ENCODE measurements around the gene SNX15.
"Not testable (repeated sequence)": the region's sequence is repeated elsewhere in the genome, so short reads cannot be mapped to it uniquely, and the experiment has no call there.

The SNX15 gene

DNA sequence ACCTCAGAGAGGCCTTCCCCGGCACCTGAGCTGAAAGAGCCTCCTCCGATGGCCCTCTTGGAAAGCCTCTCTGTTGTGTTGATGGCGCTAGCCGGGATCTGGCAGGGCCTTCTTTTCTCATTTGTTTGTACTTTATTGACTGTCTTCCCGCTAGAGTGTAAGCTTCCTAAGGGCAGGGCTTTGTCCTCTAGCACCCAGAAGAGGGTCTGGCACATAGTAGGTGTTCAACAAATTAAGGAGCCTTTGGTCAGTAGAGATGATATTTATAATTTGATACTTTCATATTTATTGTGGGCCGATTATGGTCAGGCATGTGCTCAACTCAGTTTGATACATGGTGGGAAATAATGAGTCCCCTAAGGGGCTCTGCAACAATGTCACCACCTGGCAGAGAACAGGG is 9.3 kb upstream of the SNX15 start:
- no peak for FAIRE-seq

DNA sequence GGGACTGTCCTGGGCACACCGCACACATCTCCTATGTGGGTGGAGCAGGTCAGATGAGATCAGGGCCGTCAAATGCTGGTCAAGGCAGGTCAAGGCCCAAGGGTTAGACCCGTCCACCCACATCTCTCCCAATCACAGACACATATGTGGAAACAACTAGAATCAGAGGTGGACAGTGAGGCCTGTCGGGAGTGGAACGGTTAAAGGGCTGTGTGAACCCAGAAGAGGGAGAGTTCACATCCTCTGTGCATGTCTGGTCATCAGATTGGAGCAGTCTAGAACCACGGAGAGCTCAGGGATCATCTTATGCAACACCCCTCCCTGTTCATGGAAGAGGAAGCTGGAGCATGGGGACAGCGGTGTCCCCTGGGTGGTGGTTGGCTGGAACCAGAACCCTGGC is 7.4 kb upstream of the SNX15 start:
- no peak for FAIRE-seq

DNA sequence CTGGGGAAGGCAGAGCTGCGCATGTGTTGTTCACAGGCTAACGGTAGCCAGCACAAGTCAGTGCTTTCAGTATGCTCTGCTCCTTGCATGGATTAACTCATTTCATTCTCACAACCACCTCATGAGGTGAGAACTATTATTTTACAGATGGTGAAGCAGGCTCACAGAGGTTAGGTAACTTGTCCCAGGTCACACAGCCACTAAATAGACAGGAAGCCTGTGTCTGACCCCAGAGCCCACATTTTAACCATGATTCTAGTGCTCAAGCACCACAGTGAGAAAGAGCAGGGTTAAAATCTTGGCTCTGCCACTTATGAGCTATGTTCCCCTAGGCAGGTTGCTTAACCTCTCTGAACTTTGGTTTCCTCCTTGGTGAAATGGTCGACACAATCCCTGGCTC is 6.2 kb upstream of the SNX15 start:
- no peak for FAIRE-seq

DNA sequence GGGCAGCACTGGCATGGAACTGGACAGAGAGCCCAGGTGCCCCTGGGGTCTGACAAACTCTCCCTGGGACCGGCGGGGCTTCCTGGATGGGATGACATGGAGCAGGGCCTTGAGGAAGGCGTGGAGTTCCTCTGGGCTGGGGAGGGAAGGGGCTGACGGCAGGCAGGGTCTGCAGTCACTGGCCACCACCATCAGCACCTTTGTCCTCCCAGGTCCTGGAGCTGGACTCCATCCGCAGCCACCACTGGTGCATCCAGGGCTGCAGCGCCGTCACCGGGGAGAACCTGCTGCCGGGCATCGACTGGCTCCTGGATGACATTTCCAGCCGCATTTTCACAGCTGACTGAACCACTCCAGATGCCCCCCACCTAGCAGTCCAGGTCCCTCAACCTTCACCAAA is 5.7 kb upstream of the SNX15 start:
- FAIRE-seq = no peak

DNA sequence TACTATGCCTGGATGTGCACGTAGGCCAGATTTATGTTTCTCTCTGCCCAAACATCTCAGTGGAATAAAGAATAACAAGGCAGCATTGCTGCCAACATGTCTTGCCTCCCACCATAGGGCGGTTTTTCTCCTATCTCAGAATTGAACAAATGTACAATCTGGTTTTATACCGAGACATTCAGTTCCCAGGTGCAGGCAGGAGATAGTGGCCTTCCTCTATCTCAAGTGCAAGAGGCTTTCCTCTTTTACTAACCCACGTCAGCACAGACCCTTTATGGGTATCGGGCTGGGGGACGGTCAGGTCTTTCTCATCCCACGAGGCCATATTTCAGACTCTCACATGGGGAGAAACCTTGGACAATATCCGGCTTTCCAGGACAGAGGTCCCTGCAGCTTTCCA is 3.7 kb upstream of the SNX15 start:
- FAIRE-seq = not testable (repeated sequence)

DNA sequence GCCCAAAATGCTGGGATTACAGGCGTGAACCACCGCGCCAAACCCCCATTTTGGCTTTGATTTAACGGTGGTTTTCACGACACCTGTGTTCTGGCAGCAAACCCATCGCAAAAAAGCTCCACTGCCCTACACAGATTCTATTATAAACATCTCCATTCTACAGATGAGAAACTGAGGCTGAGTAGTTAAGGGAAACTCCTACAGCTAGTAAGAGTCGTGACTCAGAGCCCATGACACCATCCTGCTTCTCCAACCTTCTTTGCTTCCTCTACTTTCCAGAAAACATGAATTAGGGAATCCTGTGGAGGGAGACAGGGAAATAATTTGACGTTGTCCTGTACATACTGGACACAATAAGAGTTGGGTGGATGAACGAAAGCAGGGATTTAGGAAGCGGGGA is 429 bp upstream of the SNX15 start:
- no peak for FAIRE-seq

DNA sequence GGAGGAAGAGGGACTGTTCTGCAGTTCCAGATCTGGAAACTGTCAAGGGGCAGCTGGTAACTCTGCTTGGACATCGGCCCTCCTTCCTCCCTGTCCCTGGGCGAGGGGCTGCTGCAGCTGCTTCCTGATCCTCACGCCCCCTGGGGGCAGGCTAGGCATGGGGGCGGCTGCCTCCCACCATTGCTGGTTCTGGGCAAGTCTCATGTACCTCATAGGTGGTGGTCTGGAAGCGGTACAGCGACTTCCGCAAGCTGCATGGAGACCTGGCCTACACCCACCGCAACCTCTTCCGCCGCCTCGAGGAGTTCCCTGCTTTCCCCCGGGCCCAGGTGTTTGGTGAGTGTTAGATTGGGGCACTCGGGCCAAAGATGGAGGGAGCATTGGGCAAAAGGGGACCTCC is 5.0 kb downstream of the SNX15 start:
- FAIRE-seq = no peak

DNA sequence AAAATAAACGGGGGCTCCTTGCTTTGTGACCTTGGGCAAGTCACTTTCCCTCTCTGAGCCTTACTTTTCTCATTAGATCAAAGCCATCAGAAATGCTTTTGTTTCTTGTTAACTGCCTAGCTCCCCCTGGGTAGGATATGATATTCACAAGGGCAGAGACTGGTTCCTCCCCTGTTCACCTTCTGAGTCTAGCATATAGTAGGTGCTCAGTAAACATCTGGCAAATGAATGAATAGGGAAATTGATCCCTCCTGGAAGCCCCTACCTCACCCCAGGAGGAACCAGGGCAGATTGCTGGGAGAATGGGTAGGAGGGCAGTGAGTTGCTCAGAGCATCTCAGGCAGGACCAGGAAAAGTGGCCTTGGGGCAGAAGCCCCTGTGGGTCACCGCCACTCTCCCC is 7.2 kb downstream of the SNX15 start:
- FAIRE-seq = no peak

DNA sequence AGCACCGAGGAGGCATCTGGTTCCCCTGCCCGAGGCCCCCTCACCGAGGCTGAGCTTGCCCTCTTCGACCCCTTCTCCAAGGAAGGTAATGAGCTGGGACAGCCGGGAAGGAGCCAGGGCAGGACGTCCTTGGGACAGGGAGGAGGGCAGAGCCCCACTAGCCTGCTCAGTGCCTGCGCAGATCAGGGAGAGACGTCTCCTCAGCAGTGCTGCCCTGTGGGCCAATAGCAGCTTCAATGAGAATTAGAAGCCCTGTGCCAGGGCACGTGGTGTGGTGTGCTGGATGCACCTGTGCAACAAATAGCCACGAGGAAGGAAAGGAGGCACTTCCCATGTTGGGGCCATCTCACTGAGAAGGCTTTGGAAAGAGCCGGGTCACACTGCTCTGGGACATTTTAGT is 8.3 kb downstream of the SNX15 start:
- no peak for FAIRE-seq

DNA sequence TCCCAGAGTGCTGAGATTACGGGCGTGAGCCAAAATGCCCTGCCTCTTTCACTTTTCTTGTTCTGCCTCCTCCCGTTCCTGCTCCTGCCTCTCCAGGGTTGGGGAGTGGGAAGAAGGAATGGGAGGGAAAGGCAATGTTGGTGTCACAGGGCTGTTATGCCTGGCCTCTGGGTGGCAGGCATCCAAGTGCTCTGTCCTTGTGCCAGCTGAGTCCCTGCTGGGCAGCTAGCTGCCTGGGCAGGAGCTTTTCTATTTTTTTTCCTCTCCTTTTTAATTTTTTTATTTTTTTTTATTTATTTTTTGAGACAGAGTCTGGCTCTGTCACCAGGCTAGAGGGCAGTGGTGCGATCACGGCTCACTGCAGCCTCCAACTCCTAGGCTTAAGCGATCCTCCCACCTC is 9.7 kb downstream of the SNX15 start:
- no peak for FAIRE-seq

DNA sequence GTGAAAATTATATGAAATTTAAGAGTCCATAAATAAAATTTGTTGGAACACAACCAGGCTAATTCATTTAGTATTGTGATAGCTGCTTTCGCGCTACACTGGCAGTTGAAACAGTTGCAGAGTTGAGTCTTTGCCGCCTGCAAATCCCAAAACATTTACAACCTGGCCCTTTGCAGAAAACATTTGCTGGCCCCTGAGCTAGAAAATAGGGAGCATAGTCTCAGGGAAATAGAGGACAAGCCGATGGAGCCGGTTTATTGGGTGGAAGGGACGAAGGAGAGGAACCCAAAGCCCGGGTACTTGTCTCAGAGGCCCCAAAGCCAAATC is 13.2 kb downstream of the SNX15 start:
- FAIRE-seq = no peak

DNA sequence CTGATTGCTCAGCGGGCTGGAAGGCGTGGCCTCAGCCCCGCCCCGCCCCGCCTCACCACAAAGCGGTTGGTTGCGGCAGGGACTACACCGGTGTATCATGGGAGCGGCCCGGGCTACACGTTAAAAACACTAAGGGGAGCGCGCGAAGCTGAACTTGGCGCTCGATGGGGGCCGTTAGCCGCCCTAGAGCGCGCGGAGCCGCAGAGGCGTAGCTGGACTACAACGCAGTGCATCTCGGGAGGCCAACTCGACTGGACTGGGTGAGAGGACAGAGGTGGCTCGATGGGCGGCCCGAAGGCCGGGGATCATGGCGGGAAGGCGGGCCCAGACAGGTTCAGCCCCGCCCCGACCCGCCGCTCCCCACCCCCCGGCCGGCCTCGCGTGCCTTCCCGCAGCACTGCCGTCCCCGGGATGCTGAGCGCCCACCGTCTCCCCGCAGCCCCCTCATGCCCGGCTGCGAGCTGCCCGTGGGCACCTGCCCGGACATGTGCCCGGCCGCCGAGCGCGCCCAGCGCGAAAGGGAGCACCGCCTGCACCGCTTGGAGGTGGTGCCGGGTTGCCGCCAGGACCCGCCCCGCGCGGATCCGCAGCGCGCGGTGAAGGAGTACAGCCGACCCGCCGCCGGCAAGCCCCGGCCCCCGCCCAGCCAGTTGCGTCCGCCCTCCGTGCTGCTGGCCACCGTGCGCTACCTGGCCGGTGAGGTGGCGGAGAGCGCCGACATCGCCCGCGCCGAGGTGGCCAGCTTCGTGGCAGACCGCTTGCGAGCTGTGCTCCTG is 13.8 kb downstream of the SNX15 start, which contains the start of gene SAC3D1:
TSS of gene SAC3D1 (plus strand) at position 364 of the 776 bp plus-strand sequence. CDS start at position 447, 83 bp downstream.
- peak; percentile 97 for FAIRE-seq

DNA sequence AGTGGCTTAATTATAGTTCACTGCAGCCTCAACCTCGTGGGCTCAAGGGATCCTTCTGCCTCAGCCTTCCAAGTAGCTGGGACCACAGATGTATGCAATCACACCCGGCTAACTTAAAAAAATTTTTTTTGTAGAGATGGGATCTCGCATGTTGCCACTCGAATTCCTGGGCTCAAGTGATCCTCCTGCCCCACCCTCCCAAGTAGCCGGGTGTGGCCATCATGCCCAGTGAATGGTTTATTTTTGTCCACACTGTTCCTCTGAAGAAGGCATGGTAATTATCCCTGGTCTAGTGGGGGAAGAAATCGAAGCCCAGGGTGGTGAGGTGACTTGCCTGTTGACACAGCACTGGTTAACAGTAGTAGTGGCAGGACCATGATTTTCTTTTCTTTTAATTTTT is 15.7 kb downstream of the SNX15 start:
- FAIRE-seq = no peak

DNA sequence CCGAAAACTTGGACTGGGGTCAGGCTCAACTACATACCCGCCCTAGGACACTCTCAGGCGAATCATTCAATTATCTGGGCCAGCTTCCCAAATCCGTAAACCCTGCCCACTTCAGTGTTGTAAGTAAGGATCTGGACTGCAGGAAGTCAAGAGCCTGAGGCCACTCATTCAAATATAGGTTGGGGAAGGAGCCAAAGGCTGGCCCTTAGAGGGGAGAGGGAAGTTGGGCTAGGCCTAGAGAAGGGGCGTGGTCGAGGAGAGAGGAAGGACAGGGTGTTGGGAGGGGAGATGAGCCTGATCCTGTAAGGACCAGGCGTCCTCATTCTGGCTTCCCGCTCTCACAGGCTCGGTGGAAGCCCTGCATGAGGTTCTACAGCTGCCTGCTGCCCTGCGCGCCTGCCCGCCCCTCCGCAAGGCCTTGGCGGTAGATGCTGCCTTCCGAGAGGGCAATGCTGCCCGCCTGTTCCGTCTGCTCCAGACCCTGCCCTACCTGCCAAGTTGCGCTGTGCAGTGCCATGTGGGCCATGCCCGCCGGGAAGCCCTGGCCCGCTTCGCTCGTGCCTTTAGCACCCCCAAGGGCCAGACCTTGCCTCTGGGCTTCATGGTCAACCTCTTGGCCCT is 16.8 kb downstream of the SNX15 start:
- no peak for FAIRE-seq

DNA sequence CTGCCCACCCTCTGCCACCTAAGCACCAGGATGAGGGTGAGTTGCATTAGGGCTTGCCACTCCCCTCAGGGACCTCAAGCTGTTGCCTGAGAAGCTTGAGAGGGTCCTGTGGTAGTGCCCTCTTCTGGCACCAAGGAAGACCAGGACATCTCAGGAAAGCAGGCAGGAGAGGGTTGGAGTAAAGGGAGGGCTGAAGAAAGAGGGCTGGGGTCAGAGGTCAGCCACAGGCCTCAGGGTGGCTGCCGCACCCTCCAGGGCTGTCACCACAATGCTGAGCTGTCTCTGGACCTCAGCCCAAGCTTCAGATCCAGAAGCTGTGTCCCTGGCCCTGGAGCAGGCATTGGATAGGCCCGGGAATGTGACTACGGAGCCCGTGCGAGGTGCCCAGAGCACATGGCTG is 17.8 kb downstream of the SNX15 start:
- FAIRE-seq = no peak

DNA sequence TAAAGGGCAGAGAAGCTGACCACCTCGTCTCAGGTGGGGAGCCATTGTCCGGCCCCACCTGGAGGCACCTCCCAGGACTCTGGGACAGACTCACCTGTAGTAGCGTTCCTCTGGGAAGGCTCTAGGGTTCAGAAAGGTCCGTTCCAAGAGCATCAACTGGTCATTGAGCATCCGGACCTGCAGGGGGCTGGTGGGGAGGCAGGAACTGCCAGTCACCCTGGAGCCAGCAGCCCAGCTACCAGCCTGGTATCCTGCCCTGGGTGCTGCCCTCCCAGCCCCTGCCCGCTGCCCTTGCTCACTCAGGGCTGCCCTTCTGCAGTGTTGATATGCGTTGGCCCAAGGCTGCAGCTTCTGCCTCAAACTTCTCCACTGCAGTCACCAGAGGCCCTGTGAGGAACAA is 18.5 kb downstream of the SNX15 start:
- FAIRE-seq = no peak

DNA sequence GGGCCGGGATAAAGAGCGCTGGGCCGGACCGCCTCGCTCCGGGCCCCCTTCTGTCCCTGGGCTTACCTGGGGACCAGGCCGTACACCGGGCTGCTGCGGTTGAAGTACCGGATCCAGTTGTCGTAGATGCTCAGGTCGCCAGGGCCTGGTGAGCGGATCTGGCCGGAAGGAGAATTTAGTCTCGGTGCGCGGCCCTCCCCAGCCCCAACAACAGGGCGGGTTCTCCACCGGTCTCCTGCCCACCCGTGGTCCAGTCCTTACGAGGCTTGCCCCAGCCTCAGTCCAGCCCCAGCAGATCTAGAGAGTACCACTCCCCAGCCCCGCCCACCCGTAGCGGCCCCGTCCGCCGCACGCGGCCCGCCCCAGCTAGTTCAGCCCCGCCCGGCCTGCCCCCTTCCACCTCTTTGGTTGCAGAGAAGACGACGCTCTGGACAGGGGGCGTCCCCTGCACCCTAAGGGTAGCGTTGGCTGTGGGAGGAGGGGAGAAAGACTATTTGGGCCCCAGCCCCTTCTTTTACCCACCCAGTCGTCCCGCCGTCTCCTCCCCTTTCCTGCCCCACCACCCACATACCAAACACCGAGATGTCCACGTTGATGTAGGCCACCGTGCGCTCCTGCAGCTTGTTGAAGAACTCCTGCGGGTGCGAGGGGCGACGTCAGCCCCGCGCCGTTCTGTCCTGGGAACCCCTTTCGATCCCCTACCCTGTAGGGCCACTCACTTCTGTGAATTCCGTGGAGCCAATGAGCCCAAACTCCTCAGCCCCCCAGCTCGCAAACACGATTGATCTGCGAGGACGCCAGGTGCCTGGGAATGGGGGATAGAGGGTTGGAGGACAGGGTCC is 20.6 kb downstream of the SNX15 start:
- FAIRE-seq = no peak

DNA sequence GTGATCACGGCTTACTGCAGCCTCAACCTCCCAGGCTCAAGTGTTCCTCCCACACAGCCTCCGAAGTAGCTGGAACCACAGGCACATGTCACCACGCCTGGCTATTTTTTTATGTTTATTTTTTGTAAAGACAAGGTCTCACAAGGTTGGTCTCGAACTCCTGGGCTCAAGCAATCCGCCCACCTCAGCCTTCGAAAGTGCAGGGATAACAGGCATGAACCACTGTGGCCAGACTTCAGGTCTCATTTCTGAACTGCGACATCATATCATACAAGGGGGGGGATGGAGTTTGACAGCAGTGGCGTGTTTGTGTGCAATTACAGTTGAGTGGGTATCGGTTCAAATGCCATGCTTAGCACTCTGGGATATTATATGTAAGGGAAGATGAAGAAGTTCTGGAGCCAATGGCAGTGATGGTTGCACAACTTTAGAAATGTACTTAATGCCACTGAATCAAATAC is 24.2 kb downstream of the SNX15 start:
- FAIRE-seq = no peak

DNA sequence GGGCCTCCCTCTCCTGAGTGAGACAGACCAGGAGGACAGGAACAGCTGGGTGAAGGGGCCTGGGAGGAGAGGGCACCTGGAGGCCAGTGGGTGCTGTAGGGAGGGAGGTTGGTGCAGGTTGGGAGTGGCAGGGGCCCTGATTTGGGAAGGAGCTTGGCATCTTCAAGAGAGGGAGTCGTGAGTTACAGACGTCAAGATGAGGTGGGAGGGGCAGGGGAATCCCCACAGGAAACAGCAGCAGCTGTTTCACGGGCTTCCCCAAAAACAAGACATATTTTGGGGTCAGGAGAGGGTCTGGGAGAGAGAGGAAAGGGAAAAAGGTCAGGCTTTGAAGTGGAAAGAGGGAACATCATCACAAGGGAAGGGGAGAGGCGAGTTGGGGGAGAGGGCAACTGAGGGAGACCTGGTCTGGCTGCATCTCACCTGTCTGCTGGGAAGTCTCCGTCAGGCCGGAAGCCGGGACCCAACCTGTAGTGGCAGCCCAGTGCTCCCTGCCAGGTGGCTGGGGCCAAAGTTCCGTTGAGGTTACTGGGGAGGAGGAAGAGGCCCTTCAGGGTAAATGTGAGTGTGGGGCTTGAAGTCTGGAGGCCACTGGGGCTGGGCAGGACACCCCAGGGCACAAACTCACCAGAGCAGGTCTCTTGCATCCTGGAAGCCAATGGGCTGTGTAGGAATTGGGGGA is 26.7 kb downstream of the SNX15 start:
- FAIRE-seq = no peak

DNA sequence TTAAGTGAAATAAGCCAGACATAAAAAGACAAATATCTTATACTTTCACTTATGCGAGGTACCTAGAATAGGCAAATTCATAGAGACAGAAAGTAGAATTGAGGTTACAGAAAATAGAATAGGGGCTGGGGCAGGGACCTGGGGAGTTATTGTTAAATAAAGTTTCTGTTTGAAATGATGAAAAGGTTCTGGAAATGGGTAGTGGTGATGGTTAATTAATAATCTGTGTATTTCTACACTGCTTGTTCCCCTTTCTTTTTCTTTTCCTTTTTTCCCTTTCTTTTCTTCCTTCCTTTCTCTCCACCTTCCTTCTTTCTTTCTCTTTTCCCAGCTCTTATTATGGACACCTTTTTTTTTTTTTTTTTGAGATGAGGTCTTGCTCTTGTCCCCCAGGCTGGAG is 28.3 kb downstream of the SNX15 start:
- FAIRE-seq = no peak

DNA sequence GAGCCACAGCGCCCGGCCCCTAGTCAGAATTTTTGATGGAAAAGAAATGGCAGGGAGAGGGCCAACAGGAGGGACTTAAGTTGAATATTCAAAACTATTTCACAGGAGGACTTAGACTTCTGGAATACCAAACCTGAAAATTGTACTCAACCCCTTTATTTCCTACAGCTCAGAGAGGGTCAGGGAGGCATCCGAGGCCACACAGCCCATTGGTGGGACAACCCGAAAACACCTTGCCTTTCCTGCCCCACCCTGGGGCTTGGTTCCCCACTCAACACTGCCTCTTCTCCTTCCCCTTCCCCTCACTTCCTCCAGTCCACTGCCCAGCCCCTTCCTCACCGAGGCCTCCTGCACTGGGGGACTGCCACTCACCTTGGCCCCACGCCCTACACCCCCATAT is 29.8 kb downstream of the SNX15 start:
- FAIRE-seq = no peak

DNA sequence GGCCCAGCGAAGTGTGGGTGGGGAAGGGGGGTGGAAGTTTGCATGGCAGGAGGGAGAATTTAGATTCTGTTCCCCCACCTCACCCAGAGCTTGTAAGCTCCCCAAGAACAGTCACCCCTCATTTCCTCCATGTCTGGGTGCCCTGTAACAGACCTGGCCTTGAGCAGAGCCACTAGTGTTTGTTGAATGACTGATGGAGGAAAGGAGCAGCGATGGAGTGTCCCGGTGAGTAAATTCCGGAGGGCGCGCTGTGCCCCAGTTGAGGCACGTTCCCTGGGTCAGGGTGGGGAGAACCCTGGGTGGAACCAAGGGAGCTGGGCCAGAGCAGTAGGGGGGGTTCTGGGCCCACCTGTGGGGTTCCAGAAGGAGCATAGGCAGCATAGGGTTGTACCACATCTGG is 30.3 kb downstream of the SNX15 start:
- FAIRE-seq = no peak

DNA sequence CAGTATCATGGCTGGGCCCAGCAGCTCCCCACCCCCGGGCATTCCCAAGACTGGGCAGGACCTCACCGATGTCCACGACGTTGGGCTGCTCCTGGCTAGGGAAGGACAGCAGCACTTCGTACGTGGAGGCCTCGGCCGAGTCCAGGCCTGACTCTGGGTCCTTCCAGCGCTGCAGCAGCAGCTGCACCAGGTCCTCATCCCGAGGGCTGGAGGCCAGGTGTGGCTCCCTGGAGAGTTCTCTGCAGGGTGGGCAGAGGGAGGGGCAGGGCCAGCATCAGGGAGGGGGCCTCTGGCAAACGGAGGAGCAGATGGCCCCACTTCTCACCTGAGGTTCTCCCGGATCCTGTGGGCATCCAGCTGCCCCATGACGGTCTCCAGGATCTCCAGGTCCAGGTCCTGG is 30.8 kb downstream of the SNX15 start:
- no peak for FAIRE-seq
